ENCODE data around the gene TMEM54. TPM values are rescaled to one million over a fixed set of nuclear protein-coding genes. Genes with fewer than 3 reads are reported as not detected.

TMEM54 gene
- 95.9 and 117 TPM in 2 replicates for total RNA-seq (2022)
- percentile 47 among the genes with signal in this experiment for Bru-seq, nascent RNA
- BruChase-seq, experiment 1, labeled RNA remaining after a 6-hour chase, result percentile 64 among the genes with signal in this experiment
- BruChase-seq, experiment 2, labeled RNA remaining after a 2-hour chase, result percentile 57 among the genes with signal in this experiment
- long read RNA-seq, transcript TMEM54-204 (6 exons, 748 nt), result minor isoform, 5 of 284 reads
- long read RNA-seq, transcript TMEM54-202 (6 exons, 999 nt), result major isoform, 239 of 284 reads
- long read RNA-seq, partial matches to known transcripts, result 1 of 284 reads
- long read RNA-seq, other reads (novel, unspliced or antisense), result 37 of 284 reads

- H3K27ac Mint-ChIP-seq (ENCODE audit: unreplicated experiment), result peak within 1 kb of the TSS; percentile 79
Measured at GRCh38 chr1:32900956-32901822, at the start of gene TMEM54. TMEM54 (minus strand) TSS chr1:32901389; CDS start chr1:32901238, 151 bp downstream.

GRCh38 chr1:32949519-32949918, 48.3 kb upstream of the TMEM54 start:
- no peak for TF ChIP-seq CTCF (IDR thresholded peaks at IDR 0.05; ENCODE audit: unreplicated experiment)
- no peaks in the 10 kb centered on the region for H3K9me3 Mint-ChIP-seq (ENCODE audit: low read depth, unreplicated experiment)
- CTCF ChIA-PET, result interaction anchor here (0.9 to 1.4 kb wide), 5 partner anchors 10 to 58 kb away, joined by 3 to 7 read pairs (median 3); partner anchors contain the start of gene RNF19B
- intact Hi-C loops (cut with micrococcal nuclease; ENCODE audit: unreplicated experiment), result no loop called here
- DNase-seq, result no peak
- BruUV-seq (replicated peaks), result no TSS peak
- H3K36me3 Mint-ChIP-seq (ENCODE audit: insufficient read depth, unreplicated experiment), result peaks cover 18% of the 10 kb centered on the region
- no peaks in the 10 kb centered on the region for H3K27me3 Mint-ChIP-seq (ENCODE audit: unreplicated experiment)
- peak overlapping the region; percentile 84 for H3K27ac Mint-ChIP-seq (ENCODE audit: unreplicated experiment)
- no peak overlapping the region for H3K4me3 Mint-ChIP-seq (ENCODE audit: low read depth, unreplicated experiment)
- peaks cover 34% of the 10 kb centered on the region for H3K4me1 Mint-ChIP-seq (ENCODE audit: low read depth, unreplicated experiment)

More at GRCh38 chr1:32900956-32901822, at the start of gene TMEM54:
- Mint-ChIP-seq H3K27me3 (ENCODE audit: unreplicated experiment) (no peaks in the 10 kb centered on the region), H3K36me3 (ENCODE audit: insufficient read depth, unreplicated experiment) (peaks cover 26% of the 10 kb centered on the region), H3K9me3 (ENCODE audit: low read depth, unreplicated experiment) (no peaks in the 10 kb centered on the region), H3K4me1 (ENCODE audit: low read depth, unreplicated experiment) (peaks cover 17% of the 10 kb centered on the region), H3K4me3 (ENCODE audit: low read depth, unreplicated experiment) (peak within 1 kb of the TSS; percentile 81)
- peak; percentile 87 for DNase-seq
- TSS peak; percentile 63 for BruUV-seq (replicated peaks)
- no peak for TF ChIP-seq CTCF (IDR thresholded peaks at IDR 0.05; ENCODE audit: unreplicated experiment)
- CTCF ChIA-PET, result interaction anchor here (0.6 kb wide), 1 partner anchor 380 kb away, joined by 3 read pairs; no protein-coding TSS in a partner anchor
- intact Hi-C loops (cut with micrococcal nuclease; ENCODE audit: unreplicated experiment), result no loop called here

- no peaks in the 10 kb centered on the region for H3K9me3 Mint-ChIP-seq (ENCODE audit: low read depth, unreplicated experiment)
- intact Hi-C loops (cut with micrococcal nuclease; ENCODE audit: unreplicated experiment), result no loop called here
- peaks cover 19% of the 10 kb centered on the region for H3K36me3 Mint-ChIP-seq (ENCODE audit: insufficient read depth, unreplicated experiment)
- no peak for TF ChIP-seq CTCF (IDR thresholded peaks at IDR 0.05; ENCODE audit: unreplicated experiment)
- BruUV-seq (replicated peaks), result no TSS peak
- peak overlapping the region; percentile 26 for H3K4me3 Mint-ChIP-seq (ENCODE audit: low read depth, unreplicated experiment)
- no peaks in the 10 kb centered on the region for H3K27me3 Mint-ChIP-seq (ENCODE audit: unreplicated experiment)
- CTCF ChIA-PET, result interaction anchor here (0.5 to 1.4 kb wide), 8 partner anchors 9 to 152 kb away, joined by 3 to 7 read pairs (median 3); partner anchors contain the start of gene RNF19B
- peaks cover 34% of the 10 kb centered on the region for H3K4me1 Mint-ChIP-seq (ENCODE audit: low read depth, unreplicated experiment)
- DNase-seq, result no peak
- H3K27ac Mint-ChIP-seq (ENCODE audit: unreplicated experiment), result peak overlapping the region; percentile 84
Measured at GRCh38 chr1:32948905-32949304, 47.7 kb upstream of the TMEM54 start.

GRCh38 chr1:32948390-32948722, 47.2 kb upstream of the TMEM54 start:
- intact Hi-C loops (cut with micrococcal nuclease; ENCODE audit: unreplicated experiment), result no loop called here
- H3K9me3 Mint-ChIP-seq (ENCODE audit: low read depth, unreplicated experiment), result no peaks in the 10 kb centered on the region
- H3K27me3 Mint-ChIP-seq (ENCODE audit: unreplicated experiment), result no peaks in the 10 kb centered on the region
- H3K36me3 Mint-ChIP-seq (ENCODE audit: insufficient read depth, unreplicated experiment), result peaks cover 18% of the 10 kb centered on the region
- H3K4me3 Mint-ChIP-seq (ENCODE audit: low read depth, unreplicated experiment), result peak overlapping the region; percentile 26
- peak overlapping the region; percentile 84 for H3K27ac Mint-ChIP-seq (ENCODE audit: unreplicated experiment)
- no TSS peak for BruUV-seq (replicated peaks)
- peaks cover 31% of the 10 kb centered on the region for H3K4me1 Mint-ChIP-seq (ENCODE audit: low read depth, unreplicated experiment)
- TF ChIP-seq CTCF (IDR thresholded peaks at IDR 0.05; ENCODE audit: unreplicated experiment), result no peak
- CTCF ChIA-PET, result interaction anchor here (0.5 to 1.4 kb wide), 8 partner anchors 9 to 152 kb away, joined by 3 to 7 read pairs (median 3); partner anchors contain the start of gene RNF19B
- DNase-seq, result no peak
